Hematopoietic multipotent progenitor cell treated with erythropoietin and hydrocortisone succinate and interleukin-3 and kit ligand, for 17 days (in vitro differentiated cells): Measurements from ENCODE around the gene CABLES2.

Experiments
- DNase-seq: peaks from one replicate; pipeline ENCODE4 v3.0.0-alpha.2; 2015; ENCODE audit warnings: low spot score

CABLES2 gene

GRCh38 chr20:62361799-62362589 is 45.1 kb downstream of the CABLES2 start:
- DNase-seq = no peak

DNA sequence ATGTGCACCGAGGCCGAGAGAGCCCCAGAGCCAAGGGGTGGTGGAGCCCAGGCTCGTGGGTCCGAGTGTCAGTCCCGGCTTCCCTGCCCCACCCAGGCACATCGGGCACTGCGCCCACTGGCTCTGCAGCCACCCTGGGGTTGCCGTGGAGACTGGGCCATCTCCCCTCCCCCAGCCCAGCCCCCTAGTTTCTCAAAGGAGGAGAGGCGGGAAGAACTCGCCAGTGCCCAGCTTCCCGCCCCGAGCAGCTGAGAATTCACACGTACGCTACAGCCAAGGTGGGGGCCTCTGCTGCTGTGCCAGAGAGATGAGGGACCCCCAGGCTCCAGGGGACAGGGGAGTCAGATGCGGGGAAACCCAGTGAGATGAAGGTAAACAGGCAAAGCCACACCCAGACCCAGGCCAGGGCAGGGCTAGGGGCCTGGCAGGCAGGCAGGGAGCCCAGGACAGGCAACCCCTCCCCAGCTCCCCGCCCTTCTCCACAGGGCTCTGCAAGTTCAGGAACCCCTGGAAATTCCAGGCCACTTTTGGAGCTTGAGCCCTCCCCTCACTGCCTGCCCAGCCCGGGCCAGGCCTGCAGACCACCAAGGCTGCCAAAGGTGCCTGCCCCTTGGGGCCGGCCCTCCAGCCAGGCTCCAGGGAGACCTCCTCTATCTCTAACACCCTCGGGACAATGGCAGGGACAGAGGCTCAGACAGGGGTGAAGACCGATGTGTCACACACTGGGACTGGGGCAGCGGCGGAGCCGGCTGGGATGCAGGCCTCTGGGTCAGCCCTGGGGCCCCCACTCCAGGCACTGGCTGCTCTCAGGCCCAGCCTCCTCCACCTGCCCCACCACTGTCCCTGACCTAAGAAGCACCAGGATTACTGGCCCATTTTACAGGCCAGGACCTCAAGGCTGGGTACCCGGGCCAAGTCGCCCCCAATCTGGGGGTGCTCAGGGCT is 46.0 kb downstream of the CABLES2 start:
- no peak for DNase-seq

- no peak for DNase-seq
Observed at GRCh38 chr20:62359491-62360121, 47.5 kb downstream of the CABLES2 start.

GRCh38 chr20:62359043-62359490 is 48.0 kb downstream of the CABLES2 start:
- no peak for DNase-seq

DNA sequence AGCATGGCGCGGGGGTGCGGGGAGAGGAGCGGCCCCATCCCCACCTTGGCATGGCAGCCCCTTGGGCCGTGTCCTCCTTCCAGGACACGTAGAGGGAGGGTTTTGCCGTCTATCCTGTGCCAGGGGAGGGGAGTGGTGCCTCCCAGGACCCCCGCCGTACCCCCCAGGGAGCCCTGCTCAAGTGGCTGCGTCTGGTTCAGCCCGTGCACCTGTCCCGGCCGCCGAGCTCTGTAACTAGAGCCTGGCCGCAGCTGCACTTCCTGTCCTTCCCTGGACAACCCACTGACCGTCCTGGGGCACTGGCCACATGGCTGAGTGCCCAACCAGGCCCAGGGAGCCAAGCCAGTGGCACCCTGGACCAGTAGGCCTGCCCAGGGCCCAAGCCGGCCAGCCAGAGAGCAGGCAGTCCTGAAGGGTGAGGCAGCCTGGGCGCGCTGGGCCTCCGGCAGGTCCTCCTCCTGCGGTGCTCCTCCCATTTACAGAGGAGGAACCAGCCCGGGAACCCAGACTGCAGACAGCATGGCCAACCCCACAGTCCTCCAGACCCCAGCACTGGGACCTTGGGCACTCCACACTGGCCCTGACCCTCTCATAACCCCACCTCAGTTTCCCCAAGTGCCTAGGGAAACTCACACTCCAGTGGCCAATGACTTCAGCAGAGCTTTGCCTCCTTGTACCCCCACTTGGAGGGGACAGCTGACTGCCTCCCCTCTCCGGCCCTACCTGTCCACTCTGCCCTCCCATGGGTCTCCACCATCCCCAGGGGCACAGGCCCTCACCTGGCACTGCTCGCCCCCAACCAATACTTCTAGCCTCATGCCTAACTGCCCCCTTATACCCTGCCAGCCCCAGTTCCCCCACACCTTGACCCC is 48.7 kb downstream of the CABLES2 start:
- DNase-seq = peak; percentile 32

DNA sequence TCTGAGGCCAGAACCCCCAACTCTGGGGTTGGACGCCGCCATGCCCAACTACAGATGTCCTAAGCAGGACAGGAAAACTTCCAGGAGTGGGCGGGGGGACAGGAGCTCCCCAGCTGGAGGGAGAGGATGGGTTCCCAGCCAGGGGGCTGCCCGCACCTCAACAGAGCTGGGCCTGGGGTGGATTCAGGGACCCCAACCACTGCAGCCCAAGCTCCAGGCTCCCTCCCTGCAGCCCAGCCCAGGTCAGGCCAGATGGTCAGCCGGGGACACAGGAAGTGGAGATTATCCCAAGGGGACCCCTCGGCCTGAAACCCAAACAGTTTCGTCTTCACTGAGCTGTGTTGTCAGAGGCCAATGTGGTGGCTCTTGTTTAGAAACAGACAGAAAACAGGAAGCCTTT is 49.4 kb downstream of the CABLES2 start:
- DNase-seq = no peak

DNA sequence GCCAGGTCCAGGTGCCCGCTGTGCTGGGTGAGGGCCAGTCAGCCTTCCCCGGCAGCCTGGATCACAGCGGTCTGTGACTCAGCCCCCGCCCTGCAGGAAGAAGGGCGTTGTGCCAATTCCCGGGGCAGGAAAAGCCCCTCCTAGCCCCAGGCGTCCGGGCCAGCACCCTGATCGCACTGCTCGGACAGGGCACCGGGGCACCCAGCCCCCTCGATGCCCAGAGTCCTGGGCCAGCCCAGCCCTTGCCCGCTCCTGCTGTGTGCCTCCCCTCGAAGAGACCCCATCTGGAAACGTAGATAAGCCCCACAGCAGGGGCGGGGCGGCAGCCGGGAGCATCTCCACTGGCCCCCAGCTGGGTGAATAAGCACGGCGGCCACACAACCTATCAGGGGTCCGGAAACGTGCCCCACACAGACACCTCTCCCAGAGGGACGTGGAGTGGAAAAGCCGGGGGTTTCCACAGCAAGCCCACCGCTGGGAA is 49.9 kb downstream of the CABLES2 start:
- DNase-seq = peak; percentile 78

DNA sequence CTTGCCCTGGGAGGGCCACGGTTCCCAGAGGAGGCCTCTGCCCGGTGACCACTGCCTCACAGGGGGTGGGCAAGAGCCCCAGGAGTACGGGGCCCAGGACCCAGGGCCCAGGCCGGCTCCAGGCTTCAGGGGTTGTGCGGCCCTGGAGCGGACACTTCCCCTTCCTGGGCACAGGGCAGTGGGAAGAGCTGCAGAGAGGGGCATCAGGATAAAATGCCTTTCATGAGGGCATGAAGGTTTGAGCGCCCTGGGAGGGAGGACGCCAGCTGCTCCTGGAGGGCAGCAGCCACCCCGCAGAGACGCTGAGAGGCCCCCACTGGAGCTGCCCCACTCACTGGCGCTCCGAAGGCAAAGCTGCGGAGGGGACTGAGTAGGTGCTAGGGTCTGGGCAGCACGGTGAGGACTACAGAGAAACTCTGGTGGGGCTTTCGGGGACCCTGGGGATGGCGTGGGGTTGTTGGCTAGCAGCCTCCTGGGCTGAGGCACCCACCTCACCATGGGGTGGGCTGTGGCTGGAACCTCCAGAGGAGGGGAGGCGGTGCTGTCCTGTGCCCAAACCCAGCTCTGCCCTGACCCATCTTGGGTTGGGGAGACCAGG is 50.4 kb downstream of the CABLES2 start:
- no peak for DNase-seq

DNA sequence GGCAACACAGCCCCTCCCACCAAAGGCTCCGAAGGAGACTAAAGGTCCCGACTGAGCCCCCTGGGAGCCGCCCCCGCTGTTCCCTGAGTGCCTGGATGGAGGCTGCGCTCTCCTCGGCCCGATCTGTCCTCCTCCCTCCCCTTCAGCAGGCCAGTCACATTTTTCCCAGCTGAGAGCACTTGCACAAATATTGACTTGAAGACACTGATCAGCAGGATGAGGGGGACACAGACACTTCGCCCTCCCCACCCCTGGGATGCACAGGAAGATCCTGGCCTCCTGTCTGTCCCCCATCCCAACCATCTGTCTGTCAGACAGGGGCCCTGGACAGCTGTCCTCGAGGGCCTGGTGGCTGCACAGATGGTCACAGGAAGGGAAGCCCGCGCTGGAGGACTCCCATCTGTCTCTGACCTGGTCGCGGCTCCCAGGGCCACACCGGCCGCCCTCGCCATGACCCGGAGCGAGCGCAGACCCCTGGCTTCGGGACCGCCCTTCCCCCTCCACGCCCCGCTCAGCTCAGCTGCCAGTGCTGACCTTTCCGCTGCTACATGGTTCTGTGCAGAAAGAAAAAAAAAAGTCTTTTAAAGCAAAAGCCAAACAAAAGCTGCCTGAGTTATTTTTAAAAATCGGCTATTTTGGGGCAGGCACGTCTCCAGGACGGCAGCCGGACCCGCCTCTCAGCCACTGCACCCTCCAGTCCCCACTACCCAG is 51.1 kb downstream of the CABLES2 start:
- DNase-seq = no peak

GRCh38 chr20:62355516-62355877 is 51.6 kb downstream of the CABLES2 start:
- no peak for DNase-seq

GRCh38 chr20:62354811-62355341 is 52.2 kb downstream of the CABLES2 start:
- DNase-seq = no peak

- DNase-seq = no peak
Observed at GRCh38 chr20:62354031-62354808, 52.9 kb downstream of the CABLES2 start.

- no peak for DNase-seq
Observed at GRCh38 chr20:62353289-62354030, 53.6 kb downstream of the CABLES2 start.

DNA sequence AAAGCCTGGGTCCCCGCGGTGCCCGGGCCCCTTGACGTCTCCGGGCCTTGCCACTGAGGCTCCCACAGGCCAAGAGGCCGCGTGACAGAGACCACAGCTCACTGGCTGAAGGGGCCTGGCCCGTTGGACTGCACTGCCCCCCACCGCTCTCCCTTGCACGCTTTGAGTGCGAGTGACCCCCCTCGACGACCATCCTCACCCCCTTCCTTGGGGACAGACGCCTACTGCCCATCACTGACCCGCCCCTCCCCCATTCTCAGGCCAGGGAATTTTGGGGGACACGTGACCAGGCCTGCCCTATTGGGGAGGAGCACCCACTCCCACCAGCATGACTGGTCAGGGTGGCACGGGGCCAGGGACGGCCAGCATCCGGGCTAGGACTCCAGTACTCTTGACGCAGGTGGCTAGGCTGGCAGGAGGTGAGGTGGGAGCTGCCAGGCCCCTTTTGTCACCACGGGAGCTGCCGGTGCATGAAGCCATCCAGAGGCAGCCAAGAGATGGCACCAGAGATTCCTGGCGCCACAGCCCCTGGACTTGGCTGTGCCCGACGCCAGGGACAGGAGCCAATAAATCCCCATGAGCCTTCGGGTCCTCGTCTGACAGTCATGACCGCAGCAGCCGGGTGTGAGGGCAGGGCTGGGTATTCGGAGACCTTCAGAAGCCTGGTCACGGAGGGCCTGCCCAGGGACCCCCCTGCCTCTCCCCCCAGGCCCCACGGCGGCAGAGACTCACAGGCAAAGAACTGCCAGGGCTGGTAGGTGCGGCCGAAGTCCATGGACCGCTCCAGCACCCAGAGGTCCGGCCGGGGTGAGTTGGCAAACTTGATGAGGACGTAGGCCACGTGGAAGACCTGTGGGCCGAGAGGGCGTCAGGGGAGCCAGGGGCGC is 54.4 kb downstream of the CABLES2 start:
- DNase-seq = no peak

DNA sequence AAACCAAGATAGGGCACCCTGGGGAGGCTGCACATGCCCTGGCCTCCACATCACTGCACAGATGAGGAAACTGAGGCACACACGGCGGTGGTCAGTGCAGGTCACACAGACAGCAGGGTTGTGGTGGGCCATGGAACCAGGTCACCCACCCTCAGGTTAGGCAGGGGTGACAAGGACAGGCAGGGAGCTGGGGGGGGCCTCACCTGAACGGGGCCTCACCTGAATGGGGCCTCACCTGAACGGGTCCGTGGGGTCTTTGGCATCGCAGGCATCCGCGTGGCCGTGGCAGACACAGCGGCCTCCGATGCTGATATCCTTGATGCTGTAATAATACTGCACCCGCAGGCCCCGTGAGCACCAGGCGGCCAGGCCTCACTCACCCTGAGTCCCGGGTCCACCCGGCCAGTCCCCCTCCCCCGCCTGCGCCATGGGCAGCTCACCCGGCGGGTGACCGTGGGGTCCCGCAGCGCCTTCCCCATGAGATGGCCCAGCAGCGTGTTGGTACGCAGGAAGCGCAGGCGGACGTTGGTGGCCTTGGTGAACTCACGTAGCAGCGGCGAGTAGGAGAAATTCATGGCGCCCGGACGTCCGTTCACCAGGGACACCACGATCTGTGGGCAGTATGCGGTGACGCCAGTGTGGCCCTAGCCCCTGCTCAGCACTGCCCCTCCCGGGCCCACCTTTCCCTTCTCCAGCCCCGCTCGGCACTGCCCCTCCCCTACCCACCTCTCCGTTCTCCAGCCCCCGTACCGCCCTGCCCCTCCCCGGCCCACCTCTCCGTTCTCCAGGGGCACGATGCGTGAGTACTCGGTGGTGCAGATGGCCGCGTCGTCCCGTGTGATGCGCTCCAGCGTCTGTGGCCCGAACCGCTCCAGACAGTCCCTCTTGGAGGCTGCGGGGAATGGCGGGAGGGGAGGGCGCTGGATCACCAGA is 55.4 kb downstream of the CABLES2 start:
- no peak for DNase-seq

- no peak for DNase-seq
Observed at GRCh38 chr20:62350629-62351422, 56.3 kb downstream of the CABLES2 start.
